GM19025 (cell line): ENCODE results near the gene PIK3AP1.
"Not testable (repeated sequence)": the region's sequence is repeated elsewhere in the genome, so short reads cannot be mapped to it uniquely, and the experiment has no call there.

Experiments
- ATAC-seq: cut with Tn5 transposase; IDR thresholded peaks from one replicate; pipeline ENCODE4 v1.9.1; 2021; ENCODE audit warnings: mild to moderate bottlenecking, low read depth, moderate library complexity; ENCODE audit not compliant: unreplicated experiment

The PIK3AP1 gene

GRCh38 chr10:96585736-96586418 is 134.4 kb downstream of the PIK3AP1 start:
- ATAC-seq, result no peak

GRCh38 chr10:96584474-96584873 is 135.8 kb downstream of the PIK3AP1 start:
- ATAC-seq, result no peak

- ATAC-seq, result no peak
Observed at GRCh38 chr10:96584035-96584434, 136.3 kb downstream of the PIK3AP1 start.

- ATAC-seq, result no peak
Observed at GRCh38 chr10:96579133-96579532, 141.2 kb downstream of the PIK3AP1 start.

GRCh38 chr10:96578633-96579032 is 141.7 kb downstream of the PIK3AP1 start:
- no peak for ATAC-seq

- ATAC-seq, result no peak
Observed at GRCh38 chr10:96578022-96578421, 142.3 kb downstream of the PIK3AP1 start.

- ATAC-seq, result no peak
Observed at GRCh38 chr10:96577069-96577468, 143.2 kb downstream of the PIK3AP1 start.

- no peak for ATAC-seq
Observed at GRCh38 chr10:96576277-96576980, 143.9 kb downstream of the PIK3AP1 start.

- ATAC-seq, result not testable (repeated sequence)
Observed at GRCh38 chr10:96574564-96574963, 145.8 kb downstream of the PIK3AP1 start.

GRCh38 chr10:96573036-96573435 is 147.3 kb downstream of the PIK3AP1 start:
- ATAC-seq, result no peak

GRCh38 chr10:96570983-96571964 is 149.0 kb downstream of the PIK3AP1 start:
- ATAC-seq, result no peak

- no peak for ATAC-seq
Observed at GRCh38 chr10:96570511-96570910, 149.8 kb downstream of the PIK3AP1 start.

- ATAC-seq, result no peak
Observed at GRCh38 chr10:96568402-96568801, 151.9 kb downstream of the PIK3AP1 start.

GRCh38 chr10:96565774-96566173 is 154.5 kb downstream of the PIK3AP1 start:
- ATAC-seq, result no peak

GRCh38 chr10:96560966-96561887 is 159.1 kb downstream of the PIK3AP1 start:
- ATAC-seq, result no peak

GRCh38 chr10:96560489-96560888 is 159.8 kb downstream of the PIK3AP1 start:
- ATAC-seq, result no peak

GRCh38 chr10:96556003-96556402 is 164.3 kb downstream of the PIK3AP1 start:
- ATAC-seq, result no peak

GRCh38 chr10:96555330-96555729 is 165.0 kb downstream of the PIK3AP1 start:
- no peak for ATAC-seq

- no peak for ATAC-seq
Observed at GRCh38 chr10:96548589-96548988, 171.7 kb downstream of the PIK3AP1 start.

GRCh38 chr10:96545558-96545957 is 174.8 kb downstream of the PIK3AP1 start:
- ATAC-seq, result not testable (repeated sequence)
